Ascending aorta (tissue), 2 donors: ENCODE data around the gene KCTD7. TPM values are rescaled to one million over a fixed set of nuclear protein-coding genes. Genes with fewer than 3 reads are reported as not detected.
"Not testable (repeated sequence)": the region's sequence is repeated elsewhere in the genome, so short reads cannot be mapped to it uniquely, and the experiment has no call there.

Source experiments
- DNase-seq, 2 donors: peaks; one replicate each; pipeline ENCODE4 v3.0.0-alpha.2; 2019; ENCODE audit warnings: low spot score in 2 of 2
- H3K27ac ChIP-seq, 2 donors: fragments of 200-600 bp; sonication (generic); one replicate each; pipeline ENCODE4 v1.5.1; 2016 to 2017; ENCODE audit warnings: mild to moderate bottlenecking in 1 of 2
- H3K27me3 ChIP-seq: fragments of 200-600 bp; sonication (generic); one replicate; pipeline ENCODE4 v1.5.1; 2017
- H3K36me3 ChIP-seq, 2 donors: fragments of 200-600 bp; sonication (generic); one replicate each; pipeline ENCODE4 v1.5.1; 2016
- H3K4me1 ChIP-seq, 2 donors: fragments of 200-600 bp; sonication (generic); one replicate each; pipeline ENCODE4 v1.5.1; 2016 to 2017; ENCODE audit warnings: mild to moderate bottlenecking in 1 of 2
- H3K4me3 ChIP-seq, 2 donors: fragments of 200-600 bp; sonication (generic); one replicate each; pipeline ENCODE4 v1.5.1; 2016 to 2017; ENCODE audit warnings: mild to moderate bottlenecking in 1 of 2
- H3K9me3 ChIP-seq, 2 donors: fragments of 200-600 bp; sonication (generic); one replicate each; pipeline ENCODE4 v1.5.1; 2016
- CTCF ChIP-seq, 3 experiments: fragments of 200-600 bp in 2 of 3; fragments of 450-650 bp in 1 of 3; sonication (generic) in 2 of 3; IDR thresholded peaks; one replicate each; pipeline ENCODE4 v1.5.1; 2016 to 2019; ENCODE audit warnings: antibody characterized with exemption in 3 of 3, mild to moderate bottlenecking in 1 of 3, moderate library complexity in 1 of 3
- intact Hi-C: fragments of 100-400 bp; cut with DNase I; formaldehyde crosslinking; loops from one replicate; pipeline ENCODE4 v1.15.1; 2023
- total RNA-seq: library from RNA; depleted of rRNA; stranded (reverse); fragments of >200 nt; gene quantifications from one replicate; pipeline ENCODE4 v1.1.0, GENCODE V29; 2016

KCTD7 gene
- total RNA-seq, 1 donor from 2014 or later: 12.5 TPM

- Histone ChIP-seq H3K27me3 (no peaks in the 10 kb centered on the region), H3K36me3 (peaks cover 60 to 84% of the 10 kb centered on the region in 2 donors), H3K9me3 (no peaks in the 10 kb centered on the region), H3K27ac (no peak overlapping the region), H3K4me3 (no peak overlapping the region), H3K4me1 (no peaks in the 10 kb centered on the region)
- intact Hi-C loops: no loop called here
- no peak for TF ChIP-seq CTCF (IDR thresholded peaks at IDR 0.05)
- DNase-seq: no peak
Measured at GRCh38 chr7:66641526-66641871, 12.8 kb downstream of the KCTD7 start.

- Histone ChIP-seq H3K4me1 (no peaks in the 10 kb centered on the region), H3K27me3 (no peaks in the 10 kb centered on the region), H3K27ac (no peak overlapping the region), H3K4me3 (no peak overlapping the region), H3K36me3 (peaks cover 60 to 86% of the 10 kb centered on the region in 2 donors), H3K9me3 (no peaks in the 10 kb centered on the region)
- no peak for DNase-seq
- TF ChIP-seq CTCF (IDR thresholded peaks at IDR 0.05): no peak
- intact Hi-C loops: no loop called here
Measured at GRCh38 chr7:66642186-66642585, 13.5 kb downstream of the KCTD7 start.

- H3K36me3 ChIP-seq: peaks cover 60 to 86% of the 10 kb centered on the region in 2 donors
- no peak for DNase-seq
- intact Hi-C loops: no loop called here
Measured at GRCh38 chr7:66642932-66643331, 14.3 kb downstream of the KCTD7 start.

GRCh38 chr7:66643395-66643794 is 14.7 kb downstream of the KCTD7 start:
- no peak for DNase-seq
- no peaks in the 10 kb centered on the region for H3K27me3 ChIP-seq
- no peak for TF ChIP-seq CTCF (IDR thresholded peaks at IDR 0.05)
- H3K4me1 ChIP-seq: no peaks in the 10 kb centered on the region
- H3K4me3 ChIP-seq: no peak overlapping the region
- no peaks in the 10 kb centered on the region for H3K9me3 ChIP-seq
- intact Hi-C loops: no loop called here
- no peak overlapping the region for H3K27ac ChIP-seq
- peaks cover 55 to 86% of the 10 kb centered on the region in 2 donors for H3K36me3 ChIP-seq

More at GRCh38 chr7:66642932-66643331, 14.3 kb downstream of the KCTD7 start:
- H3K27me3 ChIP-seq: no peaks in the 10 kb centered on the region
- H3K27ac ChIP-seq: no peak overlapping the region
- H3K9me3 ChIP-seq: no peaks in the 10 kb centered on the region
- no peak for TF ChIP-seq CTCF (IDR thresholded peaks at IDR 0.05)
- H3K4me1 ChIP-seq: no peaks in the 10 kb centered on the region
- H3K4me3 ChIP-seq: no peak overlapping the region

GRCh38 chr7:66651026-66651425 is 22.3 kb downstream of the KCTD7 start:
- intact Hi-C loops: loop anchor here (10.0 kb wide), 3 partner anchors 156 to 654 kb away; no protein-coding TSS in a partner anchor
- H3K4me1 ChIP-seq, H3K9me3 ChIP-seq, DNase-seq, H3K4me3 ChIP-seq, H3K27ac ChIP-seq, H3K27me3 ChIP-seq: not testable (repeated sequence)
- peaks cover 0 to 23% of the 10 kb centered on the region in 2 donors for H3K36me3 ChIP-seq

- peak overlapping the region; percentile 98 to 99 for H3K27ac ChIP-seq
- peak overlapping the region; percentile 87 to 97 for H3K4me3 ChIP-seq
- not testable (repeated sequence) for H3K36me3 ChIP-seq, H3K9me3 ChIP-seq, DNase-seq, H3K27me3 ChIP-seq
- intact Hi-C loops: loop anchor here (1.0 to 10.0 kb wide), 7 partner anchors 25 to 651 kb away; partner anchors contain the start of genes KCTD7 and RABGEF1
- peaks cover 0 to 13% of the 10 kb centered on the region in 2 donors for H3K4me1 ChIP-seq
- TF ChIP-seq CTCF (IDR thresholded peaks at IDR 0.05): peak in 1 of 3 experiments; percentile 30
Measured at GRCh38 chr7:66653719-66654274, 25.1 kb downstream of the KCTD7 start.
